GM19023 (cell line): Measurements from ENCODE around the gene VTI1B.

ENCODE experiments used
- ATAC-seq: cut with Tn5 transposase; IDR thresholded peaks from one replicate; pipeline ENCODE4 v1.9.1; 2021; ENCODE audit warnings: mild to moderate bottlenecking, moderate library complexity; ENCODE audit not compliant: unreplicated experiment

Gene VTI1B

DNA sequence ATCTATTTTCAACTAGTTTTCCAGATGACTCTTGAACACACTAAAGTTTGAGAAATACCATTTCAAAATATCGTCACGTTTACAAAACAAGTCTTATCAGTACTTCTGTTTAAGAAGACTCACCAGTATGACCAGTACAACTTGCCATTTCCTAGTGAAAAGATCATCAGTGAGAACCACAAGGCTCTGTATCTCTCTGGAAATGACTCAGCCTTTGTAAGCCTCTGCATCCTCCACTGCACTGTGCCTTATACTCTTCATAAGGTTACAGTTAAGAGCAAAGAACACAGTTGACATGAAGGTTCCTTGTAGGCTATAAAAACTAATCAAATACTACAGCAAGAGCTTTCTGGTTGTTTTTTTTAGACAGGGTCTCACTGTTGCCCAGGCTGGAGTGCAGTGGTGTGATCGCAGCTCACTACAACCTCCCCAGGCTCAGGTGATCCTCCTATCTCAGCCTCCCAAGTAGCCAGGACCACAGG lies 5.7 kb upstream of the VTI1B start:
- ATAC-seq = peak; percentile 97

DNA sequence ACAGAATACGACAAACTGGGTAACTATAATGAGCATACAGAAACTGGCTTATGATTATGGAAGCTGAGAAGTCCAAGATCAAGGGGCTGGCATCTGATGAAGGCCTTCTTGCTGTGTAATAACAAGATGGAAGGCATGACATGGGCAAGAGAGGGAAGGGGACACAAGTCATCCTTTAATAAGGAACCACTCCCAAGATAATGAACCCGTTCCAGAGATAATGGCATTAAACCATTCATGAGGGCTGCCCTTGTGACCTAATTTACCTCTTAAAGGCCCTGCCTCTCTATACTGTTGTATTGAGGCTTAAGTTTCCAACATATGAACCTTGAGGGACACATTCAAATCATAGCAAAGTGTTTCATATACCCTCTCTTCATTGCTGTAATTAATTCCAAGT lies 4.6 kb upstream of the VTI1B start:
- ATAC-seq = no peak

GRCh38 chr14:67675219-67675582 lies 769 bp upstream of the VTI1B start:
- no peak for ATAC-seq

- ATAC-seq = peak; percentile 54
Measured at GRCh38 chr14:67674139-67674479, 323 bp downstream of the VTI1B start.

- ATAC-seq = no peak
Measured at GRCh38 chr14:67673451-67673850, 981 bp downstream of the VTI1B start.

DNA sequence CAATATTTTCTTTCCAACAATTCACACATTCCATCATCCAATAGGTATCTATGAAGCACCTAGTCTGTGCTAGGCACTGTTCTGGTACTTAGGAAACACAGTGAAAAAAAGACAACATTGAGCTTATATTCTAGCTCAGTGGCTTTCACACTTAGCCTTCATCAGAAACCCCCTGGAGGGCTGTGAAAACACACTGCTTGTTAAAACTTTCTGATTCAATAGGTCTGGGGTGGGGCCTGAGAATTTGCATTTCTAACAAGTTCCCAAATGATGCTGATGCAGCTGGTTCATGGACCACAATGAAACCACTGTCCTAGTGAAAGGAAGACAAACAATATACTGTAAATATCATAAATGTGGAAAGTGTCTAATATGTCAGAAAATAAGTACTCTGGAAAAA lies 5.9 kb downstream of the VTI1B start:
- ATAC-seq = no peak

DNA sequence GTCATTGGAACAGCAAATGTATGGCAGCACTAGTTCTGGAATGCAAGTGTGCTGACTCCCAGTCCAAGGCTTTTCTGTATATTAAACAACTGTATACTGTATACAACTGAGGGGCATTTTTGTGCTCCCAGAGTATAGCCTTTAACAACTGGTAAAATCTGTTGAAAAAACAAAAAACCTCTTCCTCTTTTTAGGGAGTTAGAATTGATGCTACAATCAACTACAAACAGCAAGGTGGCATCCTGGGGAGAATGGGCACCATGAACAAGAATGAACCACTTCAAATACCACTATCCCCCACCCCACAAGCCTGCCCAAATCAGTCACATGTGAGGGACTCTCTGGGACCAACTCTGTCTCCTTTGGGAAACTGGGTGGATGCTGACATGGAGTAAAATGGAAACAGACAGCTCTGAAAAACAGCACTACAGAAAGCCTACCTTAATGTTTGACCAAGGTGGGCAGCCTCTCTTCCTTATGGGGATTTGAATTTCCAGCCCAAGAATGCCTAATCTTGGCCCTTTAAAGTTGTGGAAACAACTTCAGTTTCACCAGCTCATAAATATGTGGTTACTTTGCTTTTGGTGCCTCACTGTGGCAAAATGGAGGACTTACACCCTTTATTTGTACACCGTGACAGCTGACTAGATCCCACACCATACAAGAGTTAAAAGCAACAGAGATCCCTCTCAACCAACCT lies 7.5 kb downstream of the VTI1B start:
- no peak for ATAC-seq

- ATAC-seq = no peak
Measured at GRCh38 chr14:67665868-67666267, 8.6 kb downstream of the VTI1B start.

- ATAC-seq = no peak
Measured at GRCh38 chr14:67663633-67664032, 10.8 kb downstream of the VTI1B start.

GRCh38 chr14:67653651-67654280 lies 20.7 kb downstream of the VTI1B start:
- ATAC-seq = no peak

DNA sequence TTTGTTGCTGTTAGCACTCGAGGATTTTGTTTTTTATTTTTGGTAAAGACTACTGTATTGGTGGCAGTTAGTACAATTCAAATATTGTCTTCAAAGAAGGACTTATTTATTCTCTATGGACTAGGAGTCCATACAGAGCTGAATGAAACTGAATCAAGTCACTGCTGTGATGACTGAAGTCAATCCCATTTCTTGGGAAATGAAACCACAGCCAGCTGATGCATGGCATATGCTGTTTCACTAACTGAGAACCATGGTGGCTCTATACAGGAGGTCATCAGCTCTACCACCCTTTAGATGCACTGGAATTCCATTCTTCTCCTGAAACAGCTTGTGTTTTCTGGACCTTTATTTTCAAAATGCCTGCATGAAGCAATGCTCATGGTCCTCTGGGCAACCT lies 22.2 kb downstream of the VTI1B start:
- ATAC-seq = no peak

GRCh38 chr14:67650694-67651093 lies 23.7 kb downstream of the VTI1B start:
- no peak for ATAC-seq

DNA sequence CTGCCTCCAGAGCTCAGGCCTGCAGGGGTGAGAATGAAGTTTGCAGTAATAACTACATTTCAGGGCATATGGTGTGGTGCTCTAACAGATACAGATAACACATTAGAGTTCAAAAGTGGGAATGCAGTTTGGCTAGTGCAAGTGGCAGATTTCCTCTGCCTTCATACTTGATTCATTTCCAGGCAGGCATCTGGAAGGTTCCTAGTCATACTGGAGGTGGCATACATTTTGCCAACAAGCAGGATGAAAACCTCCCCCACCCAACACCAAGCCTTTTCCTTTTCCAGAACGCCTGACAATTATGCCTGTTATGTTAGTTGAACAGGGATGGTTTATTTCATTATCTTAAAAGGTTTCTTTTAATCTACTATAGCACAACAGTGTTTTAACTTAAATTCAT lies 24.3 kb downstream of the VTI1B start:
- no peak for ATAC-seq

DNA sequence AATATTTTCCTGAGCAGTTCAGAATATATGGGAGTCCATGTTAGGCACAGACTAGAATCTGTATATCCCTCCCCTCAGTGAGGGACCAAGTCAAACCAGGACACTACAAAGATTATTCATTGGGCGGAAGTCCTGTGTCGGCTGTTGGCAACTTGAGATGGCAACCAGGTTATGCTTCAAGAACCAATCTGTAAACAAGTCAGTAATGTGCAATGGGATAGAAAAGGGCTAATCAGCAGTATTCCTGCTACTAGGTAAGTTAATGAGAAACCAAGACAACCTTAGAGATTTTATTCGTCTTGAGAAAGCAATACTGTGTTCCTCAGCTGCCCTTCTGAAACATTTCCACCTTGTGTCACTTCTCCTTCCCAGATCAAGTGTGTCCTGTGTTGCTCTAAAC lies 28.3 kb downstream of the VTI1B start:
- ATAC-seq = no peak

- ATAC-seq = no peak
Measured at GRCh38 chr14:67645414-67645813, 29.0 kb downstream of the VTI1B start.

DNA sequence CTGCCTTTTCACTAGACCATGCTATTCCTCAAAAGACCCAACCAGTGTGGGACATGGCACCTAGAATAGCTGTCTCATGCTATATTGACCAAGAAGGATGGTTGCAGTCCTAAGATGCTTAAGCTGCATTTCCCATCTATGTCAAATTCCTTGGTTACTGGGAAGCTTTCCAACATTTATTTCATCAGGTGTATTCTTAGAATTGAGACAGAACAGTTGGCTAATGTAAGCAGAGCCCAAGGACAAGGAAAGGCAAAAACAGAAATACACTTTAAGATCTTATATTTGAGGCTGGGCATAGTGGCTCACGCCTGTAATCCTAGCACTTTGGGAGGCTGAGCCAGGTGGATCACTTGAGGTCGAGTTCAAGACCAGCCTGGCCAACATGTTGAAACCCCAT lies 30.0 kb downstream of the VTI1B start:
- ATAC-seq = no peak

DNA sequence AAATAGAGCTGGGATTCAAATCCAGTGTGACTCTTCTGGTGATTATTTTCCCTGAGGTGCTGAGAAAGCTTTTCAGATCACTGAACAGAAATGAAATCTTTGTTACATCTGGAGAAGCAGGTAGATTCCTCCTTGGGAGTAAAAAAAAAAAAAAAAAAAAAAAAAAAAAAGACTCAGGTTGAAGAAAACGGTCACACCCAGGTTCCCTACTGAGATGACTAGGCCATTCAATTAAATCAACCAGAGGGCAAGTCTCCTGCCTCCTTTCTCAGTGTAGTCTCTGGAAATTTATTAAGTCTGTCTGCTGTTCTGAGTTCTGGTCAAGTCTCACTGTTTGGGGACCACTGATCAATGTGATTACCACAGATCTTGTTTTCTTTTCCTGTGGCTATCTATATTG lies 30.7 kb downstream of the VTI1B start:
- no peak for ATAC-seq

DNA sequence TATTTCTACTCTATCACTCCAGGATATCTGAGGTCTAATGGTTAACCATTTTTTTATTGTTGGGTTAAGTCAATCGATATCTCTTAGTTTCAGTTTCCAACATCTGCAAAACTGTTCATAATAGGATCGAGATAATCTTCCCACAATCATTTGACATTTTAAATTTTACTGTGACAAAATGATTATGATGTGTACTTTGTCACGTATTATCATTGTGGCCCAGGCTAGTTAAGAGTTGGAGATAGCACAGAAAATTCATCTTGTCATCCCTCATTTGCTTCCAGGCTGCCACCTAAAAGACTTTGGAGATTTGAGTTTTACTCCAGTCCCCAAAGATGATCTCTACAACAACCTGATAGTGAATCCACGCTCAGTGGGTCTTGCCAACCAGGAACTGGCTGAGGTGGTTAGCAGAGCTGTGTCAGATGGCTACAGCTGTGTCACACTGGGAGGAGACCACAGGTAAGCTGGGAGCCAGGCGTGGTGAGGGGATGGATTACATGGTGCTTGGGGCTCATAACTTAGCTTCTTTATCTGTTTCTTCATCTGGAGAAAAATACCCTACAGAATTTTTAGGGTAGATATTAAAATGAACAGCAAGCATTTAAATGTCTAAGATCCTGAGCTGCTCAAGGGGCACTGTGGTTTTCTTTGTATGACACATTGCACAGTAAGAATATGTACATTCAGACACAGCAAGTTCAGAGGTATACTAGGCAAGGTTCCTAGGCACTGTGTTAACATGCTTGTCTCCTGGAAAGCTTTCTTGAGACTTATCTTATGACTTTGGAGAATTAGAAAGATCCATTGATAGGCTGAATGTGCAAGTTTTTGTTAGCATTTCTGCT lies 32.3 kb downstream of the VTI1B start:
- no peak for ATAC-seq

DNA sequence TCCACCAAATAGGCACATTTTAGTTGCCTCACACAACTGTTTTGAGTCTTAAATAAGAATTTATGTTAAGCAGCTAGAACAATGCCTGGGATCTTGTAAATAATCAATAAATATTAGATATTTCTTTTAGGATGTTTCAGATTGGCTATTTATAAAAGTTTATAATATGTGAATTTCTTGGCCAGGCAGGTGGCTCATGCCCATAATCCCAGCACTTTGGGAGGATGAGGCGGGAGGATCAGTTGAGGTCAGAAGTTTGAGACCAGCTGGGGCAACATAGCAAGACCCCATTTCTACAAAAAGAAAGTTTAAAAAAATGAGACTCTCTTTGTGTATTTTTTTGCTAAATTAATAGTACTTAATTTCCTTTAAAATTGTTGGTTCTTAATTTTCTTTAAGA lies 33.0 kb downstream of the VTI1B start:
- no peak for ATAC-seq

DNA sequence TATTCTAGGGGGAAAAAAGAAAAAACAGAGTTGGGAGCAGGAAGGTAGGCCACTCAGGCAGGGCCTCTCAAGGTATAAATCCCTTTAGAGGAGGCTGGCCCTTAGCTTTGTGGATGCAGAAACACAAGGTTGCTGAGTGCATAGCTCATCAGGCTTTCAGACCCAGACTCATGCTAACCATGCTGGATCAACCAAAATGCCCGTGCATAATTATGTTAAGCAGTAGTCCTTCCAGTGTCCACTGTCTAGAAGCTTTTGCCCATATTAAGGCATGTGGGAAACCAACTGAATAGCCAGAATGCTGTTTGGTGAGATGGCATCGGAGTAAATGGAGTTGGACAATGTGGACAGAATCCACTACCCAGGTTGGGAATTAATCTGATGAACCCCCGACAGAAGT lies 35.8 kb downstream of the VTI1B start:
- ATAC-seq = no peak

- ATAC-seq = no peak
Measured at GRCh38 chr14:67636361-67636919, 38.0 kb downstream of the VTI1B start.
